Spleen (tissue), 7 donors: ENCODE data around the gene ZNF436.

Source experiments
- CTCF ChIP-seq, 11 experiments: fragments of 200-600 bp in 7 of 11; fragments of 450-650 bp in 4 of 11; sonication (generic) in 4 of 11; IDR thresholded peaks in 8 of 11; conservative IDR thresholded peaks in 3 of 11; 1 replicate in 7 of 11; 2 replicates in 4 of 11; pipeline versions ENCODE4 v1.4.0 to v1.8.0; 2016 to 2021; ENCODE audit warnings: antibody characterized with exemption in 11 of 11, inconsistent platforms in 4 of 11, mild to moderate bottlenecking in 1 of 11
- POLR2A ChIP-seq, 3 donors: fragments of 450-650 bp; IDR thresholded peaks; one replicate each; pipeline ENCODE4 v1.5.1; 2017; ENCODE audit warnings: antibody characterized with exemption in 3 of 3, mild to moderate bottlenecking in 1 of 3
- donor health status: DM: no; HTN: no; CAD: no; lungs with moderate emphysema.
- donor health status: DM: no; HTN: no; CAD: no.
- donor health status: DM: no; HTN: no; CAD: no.

DNA sequence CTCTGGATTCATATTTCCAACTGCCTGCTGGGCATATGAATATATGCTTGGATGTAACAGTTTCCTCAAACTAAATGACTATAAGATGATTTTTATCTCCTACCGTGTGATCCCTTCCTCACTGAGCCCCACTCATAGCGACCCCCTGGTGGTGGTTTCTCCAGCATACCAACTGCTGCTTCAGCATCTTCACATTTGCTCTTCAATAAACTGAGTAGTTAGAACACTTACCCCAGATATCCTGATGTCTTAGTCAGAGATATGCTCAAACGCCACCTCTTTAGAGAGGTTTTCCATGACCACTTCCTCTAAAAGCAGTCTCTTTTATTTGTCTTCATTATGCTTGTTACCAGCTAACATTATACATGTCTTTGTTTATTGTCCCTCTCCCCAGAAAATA is 15.4 kb downstream of the ZNF436 start:
- TF ChIP-seq POLR2A (IDR thresholded peaks at IDR 0.05) (no peak), CTCF (IDR thresholded peaks at IDR 0.05 in 8 of 11, conservative IDR thresholded peaks at IDR 0.05 in 3 of 11) (no peak)
